WTC11 (cell line): ENCODE results near the gene FGF12.

Source experiments
- GABPB1 ChIP-seq: sonication (generic); formaldehyde crosslinking; IDR thresholded peaks from 2 replicates; pipeline ENCODE4 v1.8.1; 2023; ENCODE audit warnings: mild to moderate bottlenecking, missing genetic modification reagents
- JUN ChIP-seq: sonication (generic); formaldehyde crosslinking; IDR thresholded peaks from 2 replicates; pipeline ENCODE4 v1.8.0; 2023; ENCODE audit warnings: mild to moderate bottlenecking, missing genetic modification reagents
- MYBL2 ChIP-seq: sonication (generic); formaldehyde crosslinking; IDR thresholded peaks from 2 replicates; pipeline ENCODE4 v1.8.1; 2023; ENCODE audit warnings: mild to moderate bottlenecking, moderate library complexity, missing genetic modification reagents
- NFE2L1 ChIP-seq: sonication (generic); formaldehyde crosslinking; IDR thresholded peaks from 2 replicates; pipeline ENCODE4 v1.8.1; 2023; ENCODE audit warnings: missing genetic modification reagents
- ZNF263 ChIP-seq: sonication (generic); formaldehyde crosslinking; IDR thresholded peaks from 2 replicates; pipeline ENCODE4 v1.8.1; 2022; ENCODE audit warnings: low read depth, mild to moderate bottlenecking, moderate library complexity, missing genetic modification reagents
- TF ChIP-seq, protein P1 (sequence below): sonication (generic); formaldehyde crosslinking; IDR thresholded peaks from 2 replicates; pipeline ENCODE4 v1.8.1; 2022; ENCODE audit warnings: low read depth, mild to moderate bottlenecking, moderate library complexity, missing genetic modification reagents, borderline replicate concordance
- TF ChIP-seq, protein P2 (sequence below): fragments of 200-600 bp; IDR thresholded peaks from 2 replicates; pipeline ENCODE4 v1.8.0; 2022; ENCODE audit warnings: antibody characterized with exemption
- TF ChIP-seq, protein P3 (sequence below): sonication (generic); formaldehyde crosslinking; IDR thresholded peaks from 2 replicates; pipeline ENCODE4 v1.8.1; 2022; ENCODE audit warnings: low read depth, missing genetic modification reagents, borderline replicate concordance
- TF ChIP-seq, protein P4 (sequence below): sonication (generic); formaldehyde crosslinking; IDR thresholded peaks from 2 replicates; pipeline ENCODE4 v1.8.0; 2022; ENCODE audit warnings: mild to moderate bottlenecking, missing genetic modification reagents
- TF ChIP-seq, protein P5 (sequence below): sonication (generic); formaldehyde crosslinking; IDR thresholded peaks from 2 replicates; pipeline ENCODE4 v1.8.0; 2022; ENCODE audit warnings: mild to moderate bottlenecking, missing genetic modification reagents
- TF ChIP-seq, protein P6 (sequence below): sonication (generic); formaldehyde crosslinking; IDR thresholded peaks from 2 replicates; pipeline ENCODE4 v1.8.1; 2023; ENCODE audit warnings: mild to moderate bottlenecking, missing genetic modification reagents, moderate library complexity
- TF ChIP-seq, protein P7 (sequence below): sonication (generic); formaldehyde crosslinking; IDR thresholded peaks from 2 replicates; pipeline ENCODE4 v1.8.0; 2022; ENCODE audit warnings: mild to moderate bottlenecking, missing genetic modification reagents
- TF ChIP-seq, protein P8 (sequence below): sonication (generic); formaldehyde crosslinking; IDR thresholded peaks from 2 replicates; pipeline ENCODE4 v1.8.1; 2022; ENCODE audit warnings: mild to moderate bottlenecking, moderate library complexity, missing genetic modification reagents

DNA sequence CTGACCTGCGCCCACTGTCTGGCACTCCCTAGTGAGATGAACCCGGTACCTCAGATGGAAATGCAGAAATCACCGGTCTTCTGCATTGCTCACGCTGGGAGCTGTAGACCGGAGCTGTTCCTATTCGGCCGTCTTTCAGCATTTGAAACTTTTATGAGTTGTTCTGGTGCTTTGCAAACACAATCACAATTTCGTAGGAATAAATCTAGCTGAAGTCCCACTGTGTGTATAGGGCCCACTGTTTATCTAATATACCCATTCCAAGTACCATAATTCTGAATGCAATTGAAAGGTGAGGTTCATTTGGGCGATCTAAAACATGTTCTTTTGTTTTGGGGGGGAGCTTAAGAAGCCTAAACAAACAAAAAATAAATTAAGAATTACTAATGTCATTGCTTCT is 572.1 kb downstream of the FGF12 start:
- TF ChIP-seq, protein P1, sequence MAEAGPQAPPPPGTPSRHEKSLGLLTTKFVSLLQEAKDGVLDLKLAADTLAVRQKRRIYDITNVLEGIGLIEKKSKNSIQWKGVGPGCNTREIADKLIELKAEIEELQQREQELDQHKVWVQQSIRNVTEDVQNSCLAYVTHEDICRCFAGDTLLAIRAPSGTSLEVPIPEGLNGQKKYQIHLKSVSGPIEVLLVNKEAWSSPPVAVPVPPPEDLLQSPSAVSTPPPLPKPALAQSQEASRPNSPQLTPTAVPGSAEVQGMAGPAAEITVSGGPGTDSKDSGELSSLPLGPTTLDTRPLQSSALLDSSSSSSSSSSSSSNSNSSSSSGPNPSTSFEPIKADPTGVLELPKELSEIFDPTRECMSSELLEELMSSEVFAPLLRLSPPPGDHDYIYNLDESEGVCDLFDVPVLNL (CRISPR knock-in tag) = no peak
- TF ChIP-seq, protein P2, sequence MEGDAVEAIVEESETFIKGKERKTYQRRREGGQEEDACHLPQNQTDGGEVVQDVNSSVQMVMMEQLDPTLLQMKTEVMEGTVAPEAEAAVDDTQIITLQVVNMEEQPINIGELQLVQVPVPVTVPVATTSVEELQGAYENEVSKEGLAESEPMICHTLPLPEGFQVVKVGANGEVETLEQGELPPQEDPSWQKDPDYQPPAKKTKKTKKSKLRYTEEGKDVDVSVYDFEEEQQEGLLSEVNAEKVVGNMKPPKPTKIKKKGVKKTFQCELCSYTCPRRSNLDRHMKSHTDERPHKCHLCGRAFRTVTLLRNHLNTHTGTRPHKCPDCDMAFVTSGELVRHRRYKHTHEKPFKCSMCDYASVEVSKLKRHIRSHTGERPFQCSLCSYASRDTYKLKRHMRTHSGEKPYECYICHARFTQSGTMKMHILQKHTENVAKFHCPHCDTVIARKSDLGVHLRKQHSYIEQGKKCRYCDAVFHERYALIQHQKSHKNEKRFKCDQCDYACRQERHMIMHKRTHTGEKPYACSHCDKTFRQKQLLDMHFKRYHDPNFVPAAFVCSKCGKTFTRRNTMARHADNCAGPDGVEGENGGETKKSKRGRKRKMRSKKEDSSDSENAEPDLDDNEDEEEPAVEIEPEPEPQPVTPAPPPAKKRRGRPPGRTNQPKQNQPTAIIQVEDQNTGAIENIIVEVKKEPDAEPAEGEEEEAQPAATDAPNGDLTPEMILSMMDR = no peak
- TF ChIP-seq GABPB1 (CRISPR knock-in tag) (no peak), JUN (no peak), ZNF263 (CRISPR knock-in tag) (no peak), MYBL2 (no peak), NFE2L1 (CRISPR knock-in tag) (no peak)
- TF ChIP-seq, protein P3, sequence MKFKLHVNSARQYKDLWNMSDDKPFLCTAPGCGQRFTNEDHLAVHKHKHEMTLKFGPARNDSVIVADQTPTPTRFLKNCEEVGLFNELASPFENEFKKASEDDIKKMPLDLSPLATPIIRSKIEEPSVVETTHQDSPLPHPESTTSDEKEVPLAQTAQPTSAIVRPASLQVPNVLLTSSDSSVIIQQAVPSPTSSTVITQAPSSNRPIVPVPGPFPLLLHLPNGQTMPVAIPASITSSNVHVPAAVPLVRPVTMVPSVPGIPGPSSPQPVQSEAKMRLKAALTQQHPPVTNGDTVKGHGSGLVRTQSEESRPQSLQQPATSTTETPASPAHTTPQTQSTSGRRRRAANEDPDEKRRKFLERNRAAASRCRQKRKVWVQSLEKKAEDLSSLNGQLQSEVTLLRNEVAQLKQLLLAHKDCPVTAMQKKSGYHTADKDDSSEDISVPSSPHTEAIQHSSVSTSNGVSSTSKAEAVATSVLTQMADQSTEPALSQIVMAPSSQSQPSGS (CRISPR knock-in tag) = no peak
- TF ChIP-seq, protein P4, sequence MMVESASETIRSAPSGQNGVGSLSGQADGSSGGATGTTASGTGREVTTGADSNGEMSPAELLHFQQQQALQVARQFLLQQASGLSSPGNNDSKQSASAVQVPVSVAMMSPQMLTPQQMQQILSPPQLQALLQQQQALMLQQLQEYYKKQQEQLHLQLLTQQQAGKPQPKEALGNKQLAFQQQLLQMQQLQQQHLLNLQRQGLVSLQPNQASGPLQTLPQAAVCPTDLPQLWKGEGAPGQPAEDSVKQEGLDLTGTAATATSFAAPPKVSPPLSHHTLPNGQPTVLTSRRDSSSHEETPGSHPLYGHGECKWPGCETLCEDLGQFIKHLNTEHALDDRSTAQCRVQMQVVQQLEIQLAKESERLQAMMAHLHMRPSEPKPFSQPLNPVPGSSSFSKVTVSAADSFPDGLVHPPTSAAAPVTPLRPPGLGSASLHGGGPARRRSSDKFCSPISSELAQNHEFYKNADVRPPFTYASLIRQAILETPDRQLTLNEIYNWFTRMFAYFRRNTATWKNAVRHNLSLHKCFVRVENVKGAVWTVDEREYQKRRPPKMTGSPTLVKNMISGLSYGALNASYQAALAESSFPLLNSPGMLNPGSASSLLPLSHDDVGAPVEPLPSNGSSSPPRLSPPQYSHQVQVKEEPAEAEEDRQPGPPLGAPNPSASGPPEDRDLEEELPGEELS (CRISPR knock-in tag) = no peak
- TF ChIP-seq, protein P5, sequence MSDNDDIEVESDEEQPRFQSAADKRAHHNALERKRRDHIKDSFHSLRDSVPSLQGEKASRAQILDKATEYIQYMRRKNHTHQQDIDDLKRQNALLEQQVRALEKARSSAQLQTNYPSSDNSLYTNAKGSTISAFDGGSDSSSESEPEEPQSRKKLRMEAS (CRISPR knock-in tag) = no peak
- TF ChIP-seq, protein P6, sequence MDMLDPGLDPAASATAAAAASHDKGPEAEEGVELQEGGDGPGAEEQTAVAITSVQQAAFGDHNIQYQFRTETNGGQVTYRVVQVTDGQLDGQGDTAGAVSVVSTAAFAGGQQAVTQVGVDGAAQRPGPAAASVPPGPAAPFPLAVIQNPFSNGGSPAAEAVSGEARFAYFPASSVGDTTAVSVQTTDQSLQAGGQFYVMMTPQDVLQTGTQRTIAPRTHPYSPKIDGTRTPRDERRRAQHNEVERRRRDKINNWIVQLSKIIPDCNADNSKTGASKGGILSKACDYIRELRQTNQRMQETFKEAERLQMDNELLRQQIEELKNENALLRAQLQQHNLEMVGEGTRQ (CRISPR knock-in tag) = no peak
- TF ChIP-seq, protein P7, sequence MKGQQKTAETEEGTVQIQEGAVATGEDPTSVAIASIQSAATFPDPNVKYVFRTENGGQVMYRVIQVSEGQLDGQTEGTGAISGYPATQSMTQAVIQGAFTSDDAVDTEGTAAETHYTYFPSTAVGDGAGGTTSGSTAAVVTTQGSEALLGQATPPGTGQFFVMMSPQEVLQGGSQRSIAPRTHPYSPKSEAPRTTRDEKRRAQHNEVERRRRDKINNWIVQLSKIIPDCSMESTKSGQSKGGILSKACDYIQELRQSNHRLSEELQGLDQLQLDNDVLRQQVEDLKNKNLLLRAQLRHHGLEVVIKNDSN (CRISPR knock-in tag) = no peak
- TF ChIP-seq, protein P8, sequence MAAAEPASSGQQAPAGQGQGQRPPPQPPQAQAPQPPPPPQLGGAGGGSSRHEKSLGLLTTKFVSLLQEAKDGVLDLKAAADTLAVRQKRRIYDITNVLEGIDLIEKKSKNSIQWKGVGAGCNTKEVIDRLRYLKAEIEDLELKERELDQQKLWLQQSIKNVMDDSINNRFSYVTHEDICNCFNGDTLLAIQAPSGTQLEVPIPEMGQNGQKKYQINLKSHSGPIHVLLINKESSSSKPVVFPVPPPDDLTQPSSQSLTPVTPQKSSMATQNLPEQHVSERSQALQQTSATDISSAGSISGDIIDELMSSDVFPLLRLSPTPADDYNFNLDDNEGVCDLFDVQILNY (CRISPR knock-in tag) = no peak
